Caco-2 (cell line): Measurements from ENCODE around the gene CLMP. TPM values are rescaled to one million over a fixed set of nuclear protein-coding genes. Genes with fewer than 3 reads are reported as not detected.
"Not testable (repeated sequence)": the region's sequence is repeated elsewhere in the genome, so short reads cannot be mapped to it uniquely, and the experiment has no call there.

Experiments used
- BruUV-seq: library from RNA; stranded (reverse); fragments of 400-500 nt; replicated peaks from 2 replicates; lab custom pipeline; 2021; lab: Mats Ljungman, UMichigan
- CTCF ChIA-PET: fragments of 300-600 bp; sonication (Branson Sonifier 250); formaldehyde crosslinking; loops from one replicate; lab custom pipeline; 2022; ENCODE audit warnings: antibody characterized with exemption; lab: Charles Lee
- POLR2A ChIA-PET: fragments of 300-600 bp; sonication (Branson Sonifier 250); formaldehyde crosslinking; loops from one replicate; lab custom pipeline; 2022; ENCODE audit warnings: antibody characterized with exemption; lab: Charles Lee
- DNase-seq, 2 experiments: peaks; one replicate each; pipeline versions ENCODE4 v3.0.0 to v3.0.0-alpha.2; 2020 to 2022
- H3K27me3 ChIP-seq: replicated peaks from 2 replicates; pipeline ENCODE4 v1.6.0; 2011; ENCODE audit warnings: low read length; ENCODE audit not compliant: control insufficient read depth, insufficient read depth
- H3K36me3 ChIP-seq: 2 replicates; pipeline ENCODE4 v1.5.1; 2011; ENCODE audit warnings: low read length; ENCODE audit not compliant: control insufficient read depth, insufficient read depth
- H3K4me1 ChIP-seq: fragments of 250-450 bp; sonication (Bioruptor Pico); 2 replicates; pipeline ENCODE4 v1.5.1; 2020; ENCODE audit warnings: mild to moderate bottlenecking
- H3K4me3 ChIP-seq: 2 replicates; pipeline ENCODE4 v1.5.1; 2011; ENCODE audit warnings: low read depth, mild to moderate bottlenecking, control low read depth, low read length
- H3K9me3 ChIP-seq: fragments of 250-450 bp; sonication (Bioruptor Pico); 2 replicates; pipeline ENCODE4 v1.5.1; 2020; ENCODE audit warnings: mild to moderate bottlenecking, moderate library complexity
- H3K27ac Mint-ChIP-seq: one replicate; pipeline ENCODE4 v1.8.0; 2022; ENCODE audit warnings: mixed read lengths; ENCODE audit not compliant: unreplicated experiment
- H3K27me3 Mint-ChIP-seq: one replicate; pipeline ENCODE4 v1.8.0; 2022; ENCODE audit warnings: mixed read lengths; ENCODE audit not compliant: insufficient read depth, unreplicated experiment
- H3K36me3 Mint-ChIP-seq: one replicate; pipeline ENCODE4 v1.8.0; 2022; ENCODE audit warnings: mild to moderate bottlenecking, mixed read lengths; ENCODE audit not compliant: insufficient read depth, unreplicated experiment
- H3K4me1 Mint-ChIP-seq: one replicate; pipeline ENCODE4 v1.8.0; 2022; ENCODE audit warnings: low read depth, mixed read lengths; ENCODE audit not compliant: unreplicated experiment
- H3K4me3 Mint-ChIP-seq: one replicate; pipeline ENCODE4 v1.8.0; 2022; ENCODE audit warnings: mild to moderate bottlenecking, moderate library complexity, mixed read lengths; ENCODE audit not compliant: unreplicated experiment
- H3K9me3 Mint-ChIP-seq: one replicate; pipeline ENCODE4 v1.8.0; 2022; ENCODE audit warnings: mixed read lengths; ENCODE audit not compliant: unreplicated experiment
- CTCF ChIP-seq, 2 experiments: fragments of 200-600 bp in 1 of 2; IDR thresholded peaks; 1 replicate in 1 of 2; 2 replicates in 1 of 2; pipeline versions ENCODE4 v1.5.1 to v1.8.0; 2011 to 2022; ENCODE audit warnings: antibody characterized with exemption in 1 of 2, control low read depth in 1 of 2, inconsistent platforms in 1 of 2, low read depth in 1 of 2, low read length in 1 of 2, mild to moderate bottlenecking in 1 of 2, moderate library complexity in 1 of 2; ENCODE audit not compliant: insufficient read depth in 1 of 2, severe bottlenecking in 1 of 2, unreplicated experiment in 1 of 2
- intact Hi-C: fragments of 100-400 bp; cut with micrococcal nuclease; formaldehyde crosslinking; loops from one replicate; pipeline ENCODE4 v1.10.0; 2022; ENCODE audit not compliant: unreplicated experiment
- total RNA-seq: library from RNA; stranded (reverse); gene quantifications from 2 replicates; pipeline ENCODE4 v1.2.3, GENCODE V29; 2022

Gene CLMP
- total RNA-seq, 1 experiment from 2014 or later, result 58.9 TPM

- Histone ChIP-seq H3K9me3 (no peaks in the 10 kb centered on the region), H3K4me1 (no peaks in the 10 kb centered on the region), H3K4me3 (no peak overlapping the region), H3K36me3 (no peaks in the 10 kb centered on the region), H3K27me3 (no peaks in the 10 kb centered on the region)
- TF ChIP-seq CTCF (IDR thresholded peaks at IDR 0.05; ENCODE audit: insufficient read depth in 1 of 2, low read depth in 1 of 2, low read length in 1 of 2, severe bottlenecking in 1 of 2, unreplicated experiment in 1 of 2), result no peak
- no peak for DNase-seq
- POLR2A ChIA-PET, result no interaction called here
- intact Hi-C loops, result no loop called here
- Mint-ChIP-seq H3K9me3 (no peaks in the 10 kb centered on the region), H3K4me3 (no peak overlapping the region), H3K27me3 (no peaks in the 10 kb centered on the region), H3K4me1 (no peaks in the 10 kb centered on the region), H3K36me3 (peaks cover 11% of the 10 kb centered on the region), H3K27ac (no peak overlapping the region)
- no TSS peak for BruUV-seq
- CTCF ChIA-PET, result interaction anchor here (0.6 to 1.1 kb wide), 2 partner anchors 39 to 170 kb away, joined by 3 read pairs; no protein-coding TSS in a partner anchor
Observed at GRCh38 chr11:123091506-123091905, 103.5 kb downstream of the CLMP start.

- DNase-seq, H3K36me3 ChIP-seq, H3K9me3 ChIP-seq, H3K4me3 Mint-ChIP-seq, H3K4me1 ChIP-seq, H3K4me3 ChIP-seq, H3K27ac Mint-ChIP-seq, H3K27me3 Mint-ChIP-seq, BruUV-seq, H3K4me1 Mint-ChIP-seq, H3K27me3 ChIP-seq, H3K9me3 Mint-ChIP-seq, intact Hi-C loops: not testable (repeated sequence)
- ChIA-PET CTCF (interaction anchor here (1.0 to 1.2 kb wide), 2 partner anchors 13 to 1668 kb away, joined by 4 read pairs; no protein-coding TSS in a partner anchor), POLR2A (interaction anchor here (0.6 kb wide), 1 partner anchor 634 kb away, joined by 3 read pairs; no protein-coding TSS in a partner anchor)
- H3K36me3 Mint-ChIP-seq, result peaks cover 11% of the 10 kb centered on the region
Observed at GRCh38 chr11:123090168-123090567, 104.9 kb downstream of the CLMP start.

GRCh38 chr11:123088896-123089295 lies 106.2 kb downstream of the CLMP start:
- POLR2A ChIA-PET, H3K36me3 ChIP-seq: not testable (repeated sequence)

GRCh38 chr11:123087657-123088056 lies 107.4 kb downstream of the CLMP start:
- Mint-ChIP-seq H3K4me1 (peaks cover 10% of the 10 kb centered on the region), H3K36me3 (peaks cover 24% of the 10 kb centered on the region)
- H3K4me3 Mint-ChIP-seq, H3K27me3 ChIP-seq, DNase-seq, H3K4me1 ChIP-seq, CTCF ChIA-PET, POLR2A ChIA-PET, BruUV-seq, H3K27ac Mint-ChIP-seq, H3K4me3 ChIP-seq, H3K36me3 ChIP-seq, H3K9me3 Mint-ChIP-seq, intact Hi-C loops, H3K9me3 ChIP-seq, H3K27me3 Mint-ChIP-seq: not testable (repeated sequence)

More at GRCh38 chr11:123088896-123089295, 106.2 kb downstream of the CLMP start:
- H3K4me3 ChIP-seq, intact Hi-C loops, H3K27ac Mint-ChIP-seq, H3K9me3 ChIP-seq, H3K9me3 Mint-ChIP-seq, H3K27me3 Mint-ChIP-seq, BruUV-seq, H3K4me3 Mint-ChIP-seq, H3K4me1 ChIP-seq, H3K4me1 Mint-ChIP-seq, H3K27me3 ChIP-seq: not testable (repeated sequence)
- CTCF ChIA-PET, result interaction anchor here (0.7 kb wide), 1 partner anchor 35 kb away, joined by 7 read pairs; no protein-coding TSS in a partner anchor
- peak in 1 of 2 experiments; percentile 14 for DNase-seq
- peaks cover 12% of the 10 kb centered on the region for H3K36me3 Mint-ChIP-seq
